Measurements from ENCODE around the gene ADIRF.
"Not testable (repeated sequence)": the region's sequence is repeated elsewhere in the genome, so short reads cannot be mapped to it uniquely, and the experiment has no call there.

ADIRF gene

DNA sequence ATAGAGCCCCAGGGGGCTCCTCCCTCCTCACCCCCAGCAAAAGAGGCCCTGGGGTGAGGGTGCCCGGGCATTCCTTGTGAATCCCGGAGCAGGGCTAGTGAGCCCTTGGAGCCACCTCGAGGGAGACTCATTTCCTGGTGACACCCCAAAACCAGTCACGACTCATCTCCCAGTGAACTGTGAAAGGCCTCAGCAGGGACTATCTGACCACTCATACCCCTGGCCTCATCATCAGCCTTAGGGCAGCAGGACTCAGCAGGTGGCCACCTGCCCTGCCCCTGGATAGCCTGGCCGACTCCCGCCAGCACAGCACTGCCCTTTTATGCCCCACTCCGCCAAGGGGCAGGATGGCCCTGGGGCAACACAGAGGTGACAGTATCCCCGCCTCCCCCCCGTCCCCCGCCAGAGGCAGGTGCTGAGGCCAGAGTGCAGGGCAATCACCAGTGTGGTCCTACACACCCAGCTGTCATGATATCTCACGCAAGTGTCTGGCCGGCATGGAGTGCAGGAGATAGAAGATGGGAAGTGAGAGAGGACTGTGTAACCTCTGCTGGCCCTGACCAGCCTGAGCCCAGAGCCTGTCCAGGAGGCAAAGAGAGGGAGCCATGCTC lies 6.7 kb upstream of the ADIRF start:
- DNase-seq = no peak

DNA sequence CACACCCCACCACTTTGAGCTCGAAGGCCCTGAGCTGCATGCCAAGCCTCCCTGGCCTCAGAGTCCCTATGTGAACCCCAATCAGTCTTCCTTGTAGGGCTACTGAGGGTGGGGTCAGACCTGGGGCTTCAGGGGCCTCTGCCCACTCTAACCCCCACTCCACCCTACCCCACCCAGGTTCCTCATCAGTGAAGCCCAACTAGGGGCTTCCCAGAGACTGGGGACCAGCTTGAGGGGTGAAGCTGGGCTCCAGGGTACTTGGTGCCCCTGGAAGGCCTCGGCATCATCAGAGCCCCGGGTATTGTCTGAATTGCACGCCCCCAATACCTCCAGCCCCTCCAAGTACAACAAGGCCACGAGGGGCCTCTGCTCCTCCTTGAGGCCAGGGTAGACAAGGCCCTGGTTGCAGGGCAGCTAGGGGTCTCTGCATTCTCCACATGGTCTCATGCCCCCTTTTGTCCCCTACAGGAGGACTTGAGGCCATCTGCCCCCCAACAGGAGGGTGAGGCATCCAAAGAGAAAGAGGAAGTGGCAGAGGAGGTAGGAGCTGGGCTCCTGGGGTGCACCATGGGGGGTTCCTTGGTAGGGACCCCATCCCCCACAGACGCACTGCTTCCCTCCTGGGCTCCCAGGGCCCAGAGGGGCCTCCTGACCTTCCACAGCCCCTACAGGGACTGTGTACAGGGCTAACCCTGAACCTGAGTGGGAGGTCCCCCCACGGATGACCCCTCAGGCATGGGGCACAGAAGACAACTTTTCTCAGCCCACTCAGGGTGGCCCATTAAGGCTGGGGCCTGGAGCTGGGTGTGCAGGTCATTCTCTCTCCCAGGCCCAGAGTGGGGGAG lies 5.9 kb upstream of the ADIRF start:
- no peak for DNase-seq

GRCh38 chr10:86962981-86963310 lies 5.3 kb upstream of the ADIRF start:
- no peak for DNase-seq

GRCh38 chr10:86963341-86963919 lies 4.9 kb upstream of the ADIRF start:
- no peak for DNase-seq

DNA sequence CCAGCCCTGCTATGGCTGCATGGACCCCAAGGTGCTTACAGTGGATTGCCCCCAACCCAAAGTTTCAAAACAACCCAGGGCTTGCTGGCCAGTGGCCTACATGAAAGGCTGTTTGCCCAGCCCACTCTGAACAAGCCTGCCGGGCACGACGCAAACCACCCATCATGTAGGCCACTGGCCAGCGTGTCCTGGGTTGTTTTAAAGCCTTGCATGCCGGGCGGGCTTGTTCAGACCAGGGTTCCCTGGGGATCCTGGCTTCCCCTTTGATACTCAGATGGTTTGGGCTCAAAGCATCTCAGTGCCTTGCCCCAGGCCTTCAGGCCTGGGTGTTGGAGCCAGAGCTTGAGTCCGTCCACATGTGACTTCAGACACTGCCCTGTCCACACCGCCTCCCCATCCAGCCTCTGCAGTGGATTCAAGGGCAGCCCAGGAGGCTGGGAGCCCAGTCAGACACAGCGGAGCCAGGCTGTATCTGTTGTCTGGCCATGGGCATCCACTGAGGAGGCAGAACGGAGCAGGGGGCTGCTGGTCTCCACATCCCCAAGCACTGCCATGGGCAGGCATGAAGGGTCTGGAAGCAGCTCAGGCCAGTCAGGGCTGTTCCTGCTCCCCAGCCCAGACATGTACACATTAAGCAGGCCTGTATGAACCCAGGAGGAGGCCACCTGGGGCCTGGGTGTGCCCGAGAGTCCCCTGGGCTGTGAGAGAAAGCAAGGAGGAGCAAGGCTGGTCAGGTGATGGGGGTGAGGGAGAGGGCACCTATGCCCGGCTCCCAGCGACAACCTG lies 4.0 kb upstream of the ADIRF start:
- no peak for DNase-seq

GRCh38 chr10:86964847-86965190 lies 3.5 kb upstream of the ADIRF start:
- no peak for DNase-seq

DNA sequence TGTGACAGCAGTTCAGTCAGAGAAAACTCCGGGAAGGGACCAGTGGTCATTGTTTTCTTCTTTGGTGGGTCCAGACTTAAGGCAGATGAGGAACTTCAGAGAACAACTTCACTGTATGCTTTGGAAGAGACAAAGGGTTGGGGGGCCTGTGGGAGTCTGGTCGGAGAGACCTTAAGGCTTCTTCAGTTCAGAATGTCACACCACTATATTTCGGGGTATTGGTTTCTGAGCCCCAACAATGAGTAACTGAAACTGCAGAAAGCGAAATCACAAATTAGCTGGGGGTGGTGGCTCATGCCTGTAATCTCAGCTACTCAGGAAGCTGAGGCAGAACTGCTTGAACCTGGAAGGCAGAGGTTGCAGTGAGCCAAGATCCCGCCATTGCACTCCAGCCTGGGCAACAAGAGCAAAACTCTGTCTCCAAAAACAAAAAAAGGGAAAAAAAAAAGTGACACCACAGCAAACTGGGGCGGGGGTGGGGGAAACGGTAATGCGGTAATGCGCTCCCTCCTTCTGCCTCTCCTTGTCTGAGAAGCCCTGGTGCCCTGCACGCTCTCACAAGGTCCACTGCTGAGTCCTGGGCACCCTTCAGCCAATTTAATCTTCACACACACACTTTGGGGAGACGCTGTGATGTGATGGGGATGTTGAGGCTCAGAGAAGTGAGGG lies 2.2 kb upstream of the ADIRF start:
- DNase-seq = no peak

- DNase-seq = no peak
Observed at GRCh38 chr10:86967481-86967941, 771 bp upstream of the ADIRF start.

DNA sequence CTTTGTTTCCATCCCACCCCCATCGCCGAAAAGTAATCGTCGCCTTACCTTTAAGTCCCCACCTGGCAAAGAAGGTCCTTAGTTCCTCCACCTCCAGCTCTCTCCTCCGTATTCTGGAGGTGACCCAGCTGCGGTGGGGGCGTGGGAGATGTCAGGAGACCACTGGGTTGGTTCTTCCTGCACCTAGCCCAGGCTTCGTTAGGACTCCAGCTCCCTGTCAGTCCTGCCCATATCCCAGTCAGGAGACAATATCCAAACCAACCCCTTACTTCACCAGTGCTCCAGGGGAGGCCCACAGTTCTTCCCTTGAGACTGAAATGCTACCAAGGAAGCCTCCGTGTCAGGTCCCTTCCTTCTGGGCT lies 693 bp downstream of the ADIRF start:
- no peak for DNase-seq

DNA sequence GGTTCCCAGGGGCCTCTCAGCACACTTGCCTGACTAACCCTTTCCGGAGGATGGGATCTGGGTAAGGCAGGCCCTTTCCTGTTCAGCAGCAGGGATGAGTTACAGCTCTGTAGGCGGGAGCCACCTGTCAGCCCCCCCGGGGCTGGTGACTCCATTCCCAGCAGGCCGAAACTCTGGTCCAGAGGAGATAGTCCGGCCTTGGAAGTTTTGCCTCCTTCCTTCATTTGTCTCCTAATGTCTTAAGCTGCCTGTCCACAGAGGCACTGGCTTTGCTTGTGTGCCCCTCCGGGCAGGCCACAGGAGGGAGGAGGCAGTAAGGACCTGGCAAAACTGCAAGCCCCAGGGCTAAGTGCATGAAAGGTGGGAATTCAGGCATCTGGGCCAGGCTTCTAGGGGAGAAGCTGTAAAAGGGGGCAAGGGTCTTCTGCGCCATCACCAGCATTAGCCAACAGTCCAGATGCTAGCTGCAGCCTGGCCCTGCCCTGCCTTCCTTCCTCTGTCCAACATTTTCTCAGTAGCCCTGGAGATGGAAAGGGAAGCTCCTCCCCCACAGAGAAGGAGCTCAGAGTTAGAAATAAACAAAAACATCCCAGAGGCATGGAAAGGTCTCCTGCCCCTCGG lies 1.2 kb downstream of the ADIRF start:
- DNase-seq = no peak

DNA sequence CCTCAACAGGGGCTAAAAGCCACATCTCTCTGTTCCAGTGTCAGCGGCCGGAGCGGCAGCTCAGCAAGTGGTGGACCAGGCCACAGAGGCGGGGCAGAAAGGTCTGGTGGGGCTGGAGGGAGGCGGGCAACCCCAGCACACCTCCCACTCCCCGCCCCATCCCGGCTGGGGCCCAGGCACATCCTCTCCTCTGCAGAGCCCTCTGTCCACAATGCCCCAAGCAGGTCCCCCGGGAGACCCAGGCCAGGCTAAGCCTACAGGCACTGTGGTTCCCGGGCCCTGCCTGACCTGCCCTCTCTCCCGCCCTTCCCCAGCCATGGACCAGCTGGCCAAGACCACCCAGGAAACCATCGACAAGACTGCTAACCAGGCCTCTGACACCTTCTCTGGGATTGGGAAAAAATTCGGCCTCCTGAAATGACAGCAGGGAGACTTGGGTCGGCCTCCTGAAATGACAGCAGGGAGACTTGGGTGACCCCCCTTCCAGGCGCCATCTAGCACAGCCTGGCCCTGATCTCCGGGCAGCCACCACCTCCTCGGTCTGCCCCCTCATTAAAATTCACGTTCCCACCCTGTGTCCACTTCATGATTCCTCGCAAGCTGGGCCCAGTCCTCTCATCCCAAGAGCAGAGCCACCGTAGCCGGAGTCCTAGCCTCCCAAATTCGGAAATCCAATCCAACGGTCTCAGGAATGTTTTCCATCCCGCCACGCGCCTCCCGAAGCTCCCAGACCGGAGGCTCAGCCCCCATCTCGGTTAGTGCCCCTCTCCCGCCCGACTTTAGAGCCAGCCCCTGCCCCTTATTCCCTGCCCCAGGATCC lies 2.1 kb downstream of the ADIRF start:
- no peak for DNase-seq

DNA sequence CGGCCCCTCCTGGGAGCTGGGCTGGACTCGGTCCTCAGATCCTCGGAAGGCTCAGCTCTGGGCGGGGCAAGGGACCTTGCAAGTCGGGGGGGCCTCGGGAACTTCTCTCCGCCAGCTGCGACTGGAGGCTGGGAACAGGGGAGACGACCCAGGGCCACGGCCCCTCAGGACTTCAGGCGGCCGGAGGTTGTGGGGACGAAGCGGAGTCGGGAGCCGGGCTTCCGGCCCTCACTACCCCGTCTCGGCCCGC lies 2.6 kb downstream of the ADIRF start:
- no peak for DNase-seq

DNA sequence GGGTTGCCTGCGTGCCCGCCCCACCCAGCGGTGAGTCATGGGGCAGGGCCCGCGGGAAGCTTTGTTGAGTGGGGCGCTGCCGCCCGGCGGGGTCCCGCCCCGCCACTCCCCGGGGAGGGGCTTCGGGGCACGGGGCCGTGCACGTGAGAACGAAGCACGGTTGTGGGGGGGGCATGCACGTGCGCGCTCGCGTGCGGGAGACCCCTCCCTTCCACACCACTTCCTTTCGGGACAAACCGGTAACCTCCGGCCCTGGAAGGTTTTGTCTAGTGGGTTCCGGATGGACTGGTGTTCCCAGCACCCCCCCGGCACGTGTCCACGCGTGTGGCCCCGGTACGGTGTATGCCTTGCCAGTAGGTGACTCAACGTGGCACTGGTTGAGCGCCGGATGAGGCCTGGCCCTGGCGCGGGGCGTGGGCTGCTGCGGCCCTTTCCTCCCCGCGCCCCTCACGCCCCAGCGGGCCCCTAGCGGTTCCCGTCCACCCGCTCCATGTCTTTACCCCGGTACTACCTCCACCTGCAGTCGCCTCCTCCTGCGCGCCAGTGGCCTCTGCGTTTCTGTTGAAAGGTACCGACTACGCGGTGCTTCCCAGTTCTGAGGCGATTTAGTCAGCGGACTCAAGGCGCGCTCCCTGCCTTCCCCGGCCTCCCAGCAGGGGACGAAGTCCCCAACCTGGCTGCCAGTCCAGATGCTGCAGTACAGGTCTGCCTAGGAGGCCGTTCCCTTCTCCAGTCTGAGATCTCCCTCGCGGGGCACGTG lies 3.1 kb downstream of the ADIRF start:
- DNase-seq = peak; percentile 9 to 85

- no peak for DNase-seq
Observed at GRCh38 chr10:86972613-86973380, 4.5 kb downstream of the ADIRF start.

DNA sequence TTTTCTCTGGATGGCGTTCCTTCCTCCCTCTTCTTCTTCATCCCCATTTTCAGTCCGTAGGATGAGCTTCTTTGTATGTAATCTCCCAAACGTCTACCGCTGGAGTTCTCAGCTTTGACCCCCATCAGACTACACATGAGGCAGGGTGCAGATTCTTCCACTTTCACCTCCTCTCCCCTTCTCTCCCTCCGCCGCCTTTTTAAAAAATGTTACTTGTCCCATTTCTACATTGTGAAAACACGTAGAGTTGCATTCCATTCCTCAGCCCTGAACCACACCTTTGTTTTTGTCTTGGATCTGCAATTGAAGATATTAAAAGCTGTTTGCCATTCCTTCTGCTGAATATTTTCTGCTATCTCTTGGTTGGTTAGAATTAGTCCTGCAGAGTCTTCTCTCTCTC lies 6.2 kb downstream of the ADIRF start:
- DNase-seq = no peak

DNA sequence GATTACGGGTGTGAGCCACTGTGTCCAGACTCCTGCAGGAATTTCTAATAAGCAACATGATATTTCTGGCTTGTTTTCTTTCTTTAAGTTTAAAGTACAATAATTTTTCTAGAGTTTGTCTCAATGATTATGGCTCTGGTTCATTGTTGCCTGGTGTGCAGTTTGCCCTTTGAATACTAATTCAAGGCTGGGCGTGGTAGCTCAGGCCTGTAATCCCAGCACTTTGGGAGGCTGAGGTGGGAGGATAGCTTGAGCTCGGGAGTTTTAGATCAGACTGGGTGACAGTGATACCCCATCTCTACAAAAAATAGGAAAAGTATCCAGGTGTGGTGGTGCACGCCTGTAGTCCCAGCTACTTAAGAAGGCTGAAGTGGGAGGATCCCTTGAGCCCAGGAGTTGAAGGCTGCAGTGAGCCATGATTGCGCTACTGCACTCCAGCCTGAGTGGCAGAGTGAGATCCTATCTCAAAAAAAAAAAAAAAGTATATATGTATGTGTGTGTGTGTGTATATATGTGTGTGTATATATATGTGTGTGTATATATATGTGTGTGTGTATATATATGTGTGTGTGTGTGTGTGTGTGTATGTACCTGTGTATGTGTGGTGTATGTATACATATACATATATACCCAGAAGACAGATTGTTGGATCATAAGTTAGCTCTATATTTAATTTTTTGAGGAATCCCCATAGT lies 8.2 kb downstream of the ADIRF start:
- no peak for DNase-seq

GRCh38 chr10:86978457-86978856 lies 10.2 kb downstream of the ADIRF start:
- DNase-seq = not testable (repeated sequence)

GRCh38 chr10:86979296-86979818 lies 11.1 kb downstream of the ADIRF start:
- DNase-seq = no peak

DNA sequence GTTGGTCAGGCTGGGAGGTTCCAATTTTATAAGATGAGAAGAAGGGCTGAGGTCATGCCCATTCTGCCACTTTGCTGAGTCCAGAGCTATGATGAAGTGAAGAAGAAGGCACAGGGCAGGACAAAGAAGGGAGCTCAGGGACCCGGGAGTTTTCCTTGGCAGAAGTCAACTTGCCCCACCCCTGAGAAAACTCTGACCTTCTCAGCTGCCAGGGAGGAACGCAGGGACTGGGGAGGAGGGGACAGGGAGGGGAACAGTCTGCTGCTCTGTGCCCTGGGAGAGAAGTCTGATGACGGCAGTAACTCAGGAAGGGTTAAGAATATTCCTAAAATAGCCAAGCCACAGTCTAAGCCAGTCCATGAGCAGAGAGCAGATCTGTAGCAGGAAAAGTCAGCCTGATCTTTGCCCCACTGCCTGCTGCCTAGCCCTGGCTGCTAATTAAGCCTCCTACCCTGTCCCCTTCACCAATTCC lies 11.7 kb downstream of the ADIRF start:
- no peak for DNase-seq

All from bone marrow (tissue), 2 donors.